ENCODE results near the gene SCARF2. TPM values are rescaled to one million over a fixed set of nuclear protein-coding genes. Genes with fewer than 3 reads are reported as not detected.

SCARF2 gene
- polyA plus RNA-seq, 2 of the 4 experiments (the other 2 are of a cell fraction), result 0.35 to 0.66 TPM

GRCh38 chr22:20466659-20467379 is 29.2 kb upstream of the SCARF2 start (continued):
- no peak for TF ChIP-seq PHF8 (IDR thresholded peaks at IDR 0.05; ENCODE audit: borderline replicate concordance, low read depth)

GRCh38 chr22:20465759-20466077 is 28.1 kb upstream of the SCARF2 start:
- Histone ChIP-seq H3K9me3 (no peaks in the 10 kb centered on the region), H3K4me3 (no peak overlapping the region), H3K27ac (no peak overlapping the region), H3K4me1 (no peaks in the 10 kb centered on the region), H3K4me2 (no peak overlapping the region)
- FAIRE-seq, result no peak
- TF ChIP-seq FOSB (CRISPR knock-in tag; IDR thresholded peaks at IDR 0.05) (no peak), RCOR1 (IDR thresholded peaks at IDR 0.05; ENCODE audit: low read depth, low read length) (no peak), HOXB13 (CRISPR knock-in tag; IDR thresholded peaks at IDR 0.05; ENCODE audit: low read depth) (no peak), ZSCAN20 (CRISPR knock-in tag; IDR thresholded peaks at IDR 0.05) (no peak), NPAS2 (CRISPR knock-in tag; IDR thresholded peaks at IDR 0.05; ENCODE audit: borderline replicate concordance) (no peak), POLR2A (IDR thresholded peaks at IDR 0.05; ENCODE audit: low read length) (no peak), HMGXB4 (CRISPR knock-in tag; IDR thresholded peaks at IDR 0.05; ENCODE audit: borderline replicate concordance) (no peak), HOXB5 (CRISPR knock-in tag; IDR thresholded peaks at IDR 0.05) (no peak), CBX8 (IDR thresholded peaks at IDR 0.05) (no peak), POLR2AphosphoS2 (conservative IDR thresholded peaks at IDR 0.05; ENCODE audit: low read length) (no peak), JUNB (IDR thresholded peaks at IDR 0.05) (no peak), NR3C1 (IDR thresholded peaks at IDR 0.05) (no peak), HEYL (CRISPR knock-in tag; IDR thresholded peaks at IDR 0.05) (no peak)
- TF ChIP-seq, protein P1, sequence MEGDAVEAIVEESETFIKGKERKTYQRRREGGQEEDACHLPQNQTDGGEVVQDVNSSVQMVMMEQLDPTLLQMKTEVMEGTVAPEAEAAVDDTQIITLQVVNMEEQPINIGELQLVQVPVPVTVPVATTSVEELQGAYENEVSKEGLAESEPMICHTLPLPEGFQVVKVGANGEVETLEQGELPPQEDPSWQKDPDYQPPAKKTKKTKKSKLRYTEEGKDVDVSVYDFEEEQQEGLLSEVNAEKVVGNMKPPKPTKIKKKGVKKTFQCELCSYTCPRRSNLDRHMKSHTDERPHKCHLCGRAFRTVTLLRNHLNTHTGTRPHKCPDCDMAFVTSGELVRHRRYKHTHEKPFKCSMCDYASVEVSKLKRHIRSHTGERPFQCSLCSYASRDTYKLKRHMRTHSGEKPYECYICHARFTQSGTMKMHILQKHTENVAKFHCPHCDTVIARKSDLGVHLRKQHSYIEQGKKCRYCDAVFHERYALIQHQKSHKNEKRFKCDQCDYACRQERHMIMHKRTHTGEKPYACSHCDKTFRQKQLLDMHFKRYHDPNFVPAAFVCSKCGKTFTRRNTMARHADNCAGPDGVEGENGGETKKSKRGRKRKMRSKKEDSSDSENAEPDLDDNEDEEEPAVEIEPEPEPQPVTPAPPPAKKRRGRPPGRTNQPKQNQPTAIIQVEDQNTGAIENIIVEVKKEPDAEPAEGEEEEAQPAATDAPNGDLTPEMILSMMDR (IDR thresholded peaks at IDR 0.05), result no peak
- TF ChIP-seq, protein P2, sequence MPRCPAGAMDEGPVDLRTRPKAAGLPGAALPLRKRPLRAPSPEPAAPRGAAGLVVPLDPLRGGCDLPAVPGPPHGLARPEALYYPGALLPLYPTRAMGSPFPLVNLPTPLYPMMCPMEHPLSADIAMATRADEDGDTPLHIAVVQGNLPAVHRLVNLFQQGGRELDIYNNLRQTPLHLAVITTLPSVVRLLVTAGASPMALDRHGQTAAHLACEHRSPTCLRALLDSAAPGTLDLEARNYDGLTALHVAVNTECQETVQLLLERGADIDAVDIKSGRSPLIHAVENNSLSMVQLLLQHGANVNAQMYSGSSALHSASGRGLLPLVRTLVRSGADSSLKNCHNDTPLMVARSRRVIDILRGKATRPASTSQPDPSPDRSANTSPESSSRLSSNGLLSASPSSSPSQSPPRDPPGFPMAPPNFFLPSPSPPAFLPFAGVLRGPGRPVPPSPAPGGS (IDR thresholded peaks at IDR 0.05), result no peak
- ChIA-PET POLR2A (no interaction called here), CTCF (no interaction called here)
- 81% methylated on average over 5 of the region's 5 CpGs for WGBS (ENCODE audit: missing lambda C conversion rate)
- no peak for ATAC-seq
- no peak for DNase-seq (ENCODE audit: low read depth in 1 of 2, low spot score in 1 of 2)

DNA sequence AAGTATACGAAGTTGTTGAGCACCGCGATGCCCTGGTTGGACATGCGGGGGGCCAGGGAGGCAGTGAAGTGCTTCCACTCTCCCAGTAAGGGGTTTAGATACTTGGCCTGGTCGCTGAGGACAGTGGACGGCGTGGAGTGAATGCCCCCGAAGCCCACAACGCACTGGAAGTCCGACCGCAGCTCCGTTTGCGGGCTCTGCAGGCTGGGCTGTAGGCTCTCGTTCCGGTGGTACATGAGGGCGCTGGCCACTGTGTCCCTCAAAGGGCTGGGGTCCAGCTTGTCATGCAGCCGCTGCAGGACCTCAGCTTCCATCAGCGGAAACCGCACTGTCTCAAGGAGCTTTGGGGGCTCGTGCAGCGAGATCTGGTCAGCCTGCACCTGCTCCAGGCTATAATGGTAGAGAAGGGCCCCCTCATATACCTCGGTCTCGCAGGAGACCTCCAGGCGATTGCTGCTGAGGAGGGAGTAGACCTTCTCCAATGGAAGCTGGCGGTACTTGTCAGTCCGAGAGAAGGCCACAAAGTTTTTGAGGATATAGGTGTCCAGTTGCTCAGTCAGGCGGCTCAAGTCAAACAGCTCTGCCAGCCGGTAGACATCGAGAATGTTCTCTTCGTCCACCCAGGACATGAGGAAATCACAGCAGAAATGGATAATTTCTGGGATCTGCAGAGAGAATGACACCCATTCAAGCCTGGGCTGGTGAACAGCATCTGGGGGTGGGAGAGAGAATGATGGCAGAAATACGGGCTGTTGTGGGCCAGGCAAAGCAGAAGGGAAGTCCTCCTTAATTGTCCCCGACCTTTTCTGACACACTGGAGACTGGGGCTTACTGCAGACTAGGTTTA is 27.5 kb upstream of the SCARF2 start:
- CTCF ChIA-PET, result interaction anchor here (1.0 to 1.8 kb wide), 4 partner anchors 8 to 103 kb away, joined by 3 to 6 read pairs (median 4); no protein-coding TSS in a partner anchor
- 97% methylated on average over 17 of the region's 32 CpGs for WGBS (ENCODE audit: missing lambda C conversion rate)
- no peak for ATAC-seq
- TF ChIP-seq RCOR1 (IDR thresholded peaks at IDR 0.05; ENCODE audit: low read depth, low read length) (no peak), KDM5A (IDR thresholded peaks at IDR 0.05) (no peak), CBX8 (IDR thresholded peaks at IDR 0.05) (no peak), NR3C1 (IDR thresholded peaks at IDR 0.05) (no peak), NPAS2 (CRISPR knock-in tag; IDR thresholded peaks at IDR 0.05; ENCODE audit: borderline replicate concordance) (no peak), POLR2A (IDR thresholded peaks at IDR 0.05; ENCODE audit: low read length) (no peak), HDAC2 (IDR thresholded peaks at IDR 0.05) (no peak), NFE2L2 (conservative IDR thresholded peaks at IDR 0.05; ENCODE audit: low read length) (no peak), HOXA7 (CRISPR knock-in tag; IDR thresholded peaks at IDR 0.05) (no peak), HOXB13 (CRISPR knock-in tag; IDR thresholded peaks at IDR 0.05; ENCODE audit: low read depth) (no peak)
- TF ChIP-seq, protein P3, sequence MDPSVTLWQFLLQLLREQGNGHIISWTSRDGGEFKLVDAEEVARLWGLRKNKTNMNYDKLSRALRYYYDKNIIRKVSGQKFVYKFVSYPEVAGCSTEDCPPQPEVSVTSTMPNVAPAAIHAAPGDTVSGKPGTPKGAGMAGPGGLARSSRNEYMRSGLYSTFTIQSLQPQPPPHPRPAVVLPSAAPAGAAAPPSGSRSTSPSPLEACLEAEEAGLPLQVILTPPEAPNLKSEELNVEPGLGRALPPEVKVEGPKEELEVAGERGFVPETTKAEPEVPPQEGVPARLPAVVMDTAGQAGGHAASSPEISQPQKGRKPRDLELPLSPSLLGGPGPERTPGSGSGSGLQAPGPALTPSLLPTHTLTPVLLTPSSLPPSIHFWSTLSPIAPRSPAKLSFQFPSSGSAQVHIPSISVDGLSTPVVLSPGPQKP (IDR thresholded peaks at IDR 0.05; ENCODE audit: low read depth, low read length), result no peak
- TF ChIP-seq, protein P1 (IDR thresholded peaks at IDR 0.05), result no peak
- TF ChIP-seq, protein P4, sequence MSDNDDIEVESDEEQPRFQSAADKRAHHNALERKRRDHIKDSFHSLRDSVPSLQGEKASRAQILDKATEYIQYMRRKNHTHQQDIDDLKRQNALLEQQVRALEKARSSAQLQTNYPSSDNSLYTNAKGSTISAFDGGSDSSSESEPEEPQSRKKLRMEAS (IDR thresholded peaks at IDR 0.05), result no peak

More for the DNA sequence above, 27.5 kb upstream of the SCARF2 start:
- Histone ChIP-seq H3K27ac (no peak overlapping the region), H3K4me3 (no peak overlapping the region), H3K9me3 (no peaks in the 10 kb centered on the region), H3K4me2 (no peak overlapping the region), H3K4me1 (no peaks in the 10 kb centered on the region)
- DNase-seq (ENCODE audit: low read depth in 1 of 2, low spot score in 1 of 2) (no peak), FAIRE-seq (no peak)
- POLR2A ChIA-PET, result no interaction called here
